HG03521 (cell line): ENCODE results near the gene DMRT2.

Experiments
- ATAC-seq: cut with Tn5 transposase; IDR thresholded peaks from one replicate; pipeline ENCODE4 v1.9.1; 2021; ENCODE audit warnings: mild to moderate bottlenecking, moderate library complexity; ENCODE audit not compliant: unreplicated experiment

The DMRT2 gene

DNA sequence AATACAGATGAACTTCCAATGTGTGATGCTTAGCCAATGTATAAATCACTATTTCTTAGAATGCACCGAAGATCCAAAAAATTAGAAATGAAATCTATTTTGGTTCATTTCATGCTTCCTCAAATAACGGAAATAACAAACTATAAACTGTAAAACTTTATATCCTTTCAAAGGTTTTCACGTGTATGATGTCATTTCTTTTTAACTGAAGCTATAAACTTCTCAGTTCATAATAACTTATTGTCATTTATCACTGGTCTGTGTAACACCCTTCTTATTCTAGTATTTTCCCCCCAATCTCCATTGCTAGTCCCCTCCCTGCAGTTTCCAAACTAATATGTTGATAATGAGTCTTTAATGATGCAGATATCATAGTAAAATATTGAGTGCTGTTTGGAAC, 36.4 kb downstream of the DMRT2 start:
- no peak for ATAC-seq

- ATAC-seq = no peak
These were observed 37.1 kb downstream of the DMRT2 start for GRCh38 chr9:1087120-1087881.

- ATAC-seq = no peak
These were observed 44.6 kb downstream of the DMRT2 start for GRCh38 chr9:1094749-1095148.

DNA sequence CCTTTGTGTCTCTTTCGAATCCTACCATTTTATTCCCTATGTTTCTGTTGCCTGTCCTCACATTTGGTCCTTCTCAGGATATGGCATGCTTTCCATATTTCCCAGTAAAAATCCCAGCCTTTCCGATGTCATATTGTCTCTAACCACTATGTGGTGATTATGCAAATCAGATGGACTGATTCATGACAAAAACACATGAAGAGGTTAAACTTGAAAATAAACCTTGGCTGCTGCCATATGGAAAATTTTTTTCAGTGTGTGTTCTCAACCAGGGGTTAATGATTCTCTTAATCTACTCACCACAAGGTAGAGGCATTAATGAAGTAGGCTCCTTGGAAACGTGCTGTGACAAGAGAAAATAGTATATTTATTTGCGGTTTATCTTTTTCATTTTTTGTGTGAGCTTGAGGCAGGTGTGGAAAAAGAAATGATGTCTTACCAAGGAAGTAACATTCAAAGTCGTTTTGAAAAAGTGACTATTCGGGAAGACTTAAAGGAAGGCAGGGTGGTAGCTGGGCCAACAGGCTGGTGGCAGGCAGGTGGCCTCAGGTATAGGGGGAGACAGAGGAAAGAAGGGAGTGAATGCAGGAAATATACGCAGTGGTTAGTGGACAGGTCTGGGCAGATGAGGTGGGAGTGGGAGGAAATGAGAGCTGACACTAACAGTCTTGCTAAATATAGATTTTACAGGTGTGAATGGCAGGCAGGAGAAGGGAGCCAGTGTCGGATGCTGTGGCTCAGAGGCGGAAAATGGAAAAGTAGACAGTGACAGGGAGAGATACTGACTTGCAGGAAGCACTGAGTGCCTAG, 46.2 kb downstream of the DMRT2 start:
- no peak for ATAC-seq

GRCh38 chr9:1098551-1098950, 48.4 kb downstream of the DMRT2 start:
- ATAC-seq = no peak

DNA sequence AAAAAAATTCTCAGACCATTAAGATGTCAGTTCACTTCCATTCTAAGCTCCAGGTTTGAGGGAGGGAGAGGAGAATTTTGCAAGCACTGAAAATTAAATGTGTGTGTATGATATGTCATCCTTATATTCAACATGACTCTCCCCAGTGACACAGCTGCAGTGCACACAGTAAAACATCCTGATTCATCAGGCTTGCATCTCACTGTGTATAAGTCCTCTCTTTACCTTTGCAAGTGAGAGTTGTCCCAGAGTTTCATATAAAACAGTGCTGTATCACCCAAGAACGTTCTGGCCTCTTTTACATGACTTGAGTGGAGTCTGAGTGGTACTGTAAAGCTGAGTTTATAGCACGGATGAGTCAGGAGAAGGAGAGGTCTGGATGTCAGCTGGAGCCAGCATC, 50.0 kb downstream of the DMRT2 start:
- no peak for ATAC-seq

GRCh38 chr9:1100945-1101344, 50.8 kb downstream of the DMRT2 start:
- no peak for ATAC-seq

DNA sequence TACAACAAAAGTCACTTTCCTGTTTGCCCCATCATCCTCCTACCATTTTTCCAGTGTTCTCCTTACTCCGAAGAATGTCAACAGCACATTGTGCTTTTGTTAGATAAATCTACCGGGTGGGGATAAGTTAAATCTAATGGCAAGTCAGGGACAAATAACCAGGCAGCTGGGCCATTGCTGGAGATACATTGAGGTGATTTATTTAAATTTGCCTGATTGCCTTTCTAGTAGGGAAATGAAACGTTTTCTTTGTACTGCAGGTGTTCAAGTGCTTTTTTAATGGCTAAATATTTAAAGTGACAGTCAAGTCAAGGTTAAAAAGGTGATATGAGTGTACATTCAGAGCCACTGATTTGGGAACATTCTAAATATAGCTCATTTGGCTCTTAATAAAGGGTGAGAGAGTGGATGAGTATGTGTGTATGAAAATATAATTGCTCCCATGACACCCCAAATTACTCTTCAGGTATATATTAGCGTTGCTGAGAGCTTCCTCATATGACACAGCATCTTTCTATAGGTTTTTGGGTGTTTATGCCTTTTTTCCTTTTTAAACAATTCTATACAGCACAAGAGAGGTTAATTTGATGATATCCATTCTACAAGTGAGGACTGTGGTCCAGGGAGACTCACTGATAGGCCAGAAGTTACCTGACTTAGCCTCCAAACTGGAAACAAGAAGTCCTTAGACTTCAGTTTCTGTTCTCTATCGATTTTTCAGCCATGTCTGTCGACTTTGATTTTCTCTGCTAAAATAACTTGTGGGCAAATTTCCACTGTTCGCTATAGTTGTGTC, 51.9 kb downstream of the DMRT2 start:
- no peak for ATAC-seq

DNA sequence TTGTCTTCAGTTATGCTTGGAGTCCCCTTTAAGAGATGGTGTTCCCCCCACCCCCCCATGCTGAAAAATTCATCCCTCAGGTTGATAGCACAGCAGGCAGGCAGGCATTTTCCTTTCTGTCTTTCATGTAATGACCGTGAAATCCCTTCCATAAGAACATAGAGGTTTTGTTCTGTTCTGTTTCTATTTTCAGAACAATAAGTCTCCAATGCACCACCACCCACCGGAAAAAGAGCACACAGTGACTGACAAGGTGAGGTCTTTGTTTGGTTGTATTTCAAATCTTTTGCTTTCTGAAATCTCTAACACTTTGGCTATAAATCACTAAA, 52.4 kb downstream of the DMRT2 start:
- ATAC-seq = no peak
